ENCODE measurements around the gene RIC3. TPM values are rescaled to one million over a fixed set of nuclear protein-coding genes. Genes with fewer than 3 reads are reported as not detected.

Gene RIC3
- total RNA-seq, 1 experiment from 2014 or later, result 23.7 TPM

GRCh38 chr11:8066036-8066910 lies 102.6 kb downstream of the RIC3 start:
- Histone ChIP-seq H4K5ac (ENCODE audit: insufficient read length, low read depth, low read length) (no peak overlapping the region), H3K9me3 (ENCODE audit: control insufficient read depth, low read depth, low read length) (no peaks in the 10 kb centered on the region), H3K23me2 (ENCODE audit: insufficient read length, low read depth, low read length, poor library complexity, severe bottlenecking) (no peaks in the 10 kb centered on the region), H2AFZ (ENCODE audit: low read length) (no peak overlapping the region), H2BK20ac (ENCODE audit: low read depth, low read length, poor library complexity, severe bottlenecking) (no peak overlapping the region), H3T11ph (ENCODE audit: low read length) (no peak overlapping the region), H2BK120ac (ENCODE audit: low read depth, low read length, poor library complexity, severe bottlenecking) (no peak overlapping the region), H3K56ac (ENCODE audit: insufficient read length, low read depth, low read length) (no peak overlapping the region), H4K20me1 (ENCODE audit: control insufficient read depth, insufficient read depth, insufficient read length) (no peaks in the 10 kb centered on the region), H3K9ac (ENCODE audit: extremely low read depth, insufficient read length, low read length) (no peak overlapping the region), H3K79me2 (ENCODE audit: insufficient read depth, low read length) (no peaks in the 10 kb centered on the region), H3K27me3 (ENCODE audit: insufficient read depth, low read length) (no peaks in the 10 kb centered on the region), H4K8ac (replicated peaks; ENCODE audit: insufficient read length, low read depth, low read length) (no peak overlapping the region), H3K4me2 (ENCODE audit: insufficient read depth, insufficient read length, low read length) (no peak overlapping the region), H3K79me1 (ENCODE audit: insufficient read depth, low read depth, low read length, poor library complexity, severe bottlenecking) (no peaks in the 10 kb centered on the region), H3K27ac (ENCODE audit: insufficient read length, low read depth, low read length) (no peak overlapping the region), H3K18ac (ENCODE audit: insufficient read length, low read depth, low read length) (no peak overlapping the region), H2BK15ac (ENCODE audit: low read depth, low read length) (no peak overlapping the region), H3K14ac (ENCODE audit: insufficient read depth, low read length) (peak overlapping the region; percentile 18), H4K91ac (ENCODE audit: insufficient read length, low read depth, low read length) (no peak overlapping the region), H3K23ac (ENCODE audit: insufficient read length, low read depth, low read length) (no peak overlapping the region), H2BK5ac (ENCODE audit: insufficient read length, low read length) (no peak overlapping the region), H2AK5ac (ENCODE audit: insufficient read length, low read length) (no peak overlapping the region), H2BK12ac (ENCODE audit: insufficient read length, low read depth, low read length) (no peak overlapping the region), H3K4me1 (ENCODE audit: insufficient read depth, low read length) (peaks cover 2% of the 10 kb centered on the region; the same call in 1 of the 2 replicates), H3K4ac (ENCODE audit: low read depth, low read length) (no peak overlapping the region)
- H3K4me1 Mint-ChIP-seq, result peaks cover 17 to 29% of the 10 kb centered on the region in 2 experiments
- H3K9me3 Mint-ChIP-seq, result no peaks in the 10 kb centered on the region
- no peak overlapping the region for H3K4me3 Mint-ChIP-seq
- TF ChIP-seq CTCF (conservative IDR thresholded peaks at IDR 0.05), result no peak
- H3K27me3 Mint-ChIP-seq (ENCODE audit: low read depth), result peaks cover 23% of the 10 kb centered on the region
- H3K36me3 Mint-ChIP-seq (ENCODE audit: insufficient read depth in 1 of 3, low read depth in 3 of 3), result no peaks in the 10 kb centered on the region
- H3K27ac Mint-ChIP-seq, result peak overlapping the region in 1 of 3 experiments; percentile 2; a peak in 1 of 7 replicates
- no CpG with 5 or more reads among the region's 17 CpGs for WGBS (ENCODE audit: extremely low coverage, insufficient read length, low lambda C conversion rate)
- DNase-seq, result no peak

All from H9 (cell line).